Neural cell (in vitro differentiated cells): ENCODE measurements around the gene LRP8.

Experiments
- CTCF ChIP-seq: fragments of 450-650 bp; IDR thresholded peaks from 2 replicates; pipeline ENCODE4 v1.5.1; 2014; ENCODE audit warnings: antibody characterized with exemption, mild to moderate bottlenecking, moderate library complexity; ENCODE audit not compliant: poor library complexity, severe bottlenecking
- EP300 ChIP-seq: fragments of 450-650 bp; conservative IDR thresholded peaks from 2 replicates; pipeline ENCODE4 v1.6.1; 2014; ENCODE audit warnings: antibody characterized with exemption, mild to moderate bottlenecking, moderate library complexity; ENCODE audit not compliant: poor library complexity, severe bottlenecking
- EZH2 ChIP-seq: fragments of 200-600, 300-800 bp; shearing (Covaris generic), sonication (generic); IDR thresholded peaks from 2 replicates; pipeline ENCODE4 v1.6.1; 2014; ENCODE audit warnings: antibody characterized with exemption, low read length, borderline replicate concordance, mild to moderate bottlenecking; ENCODE audit not compliant: insufficient read depth, poor library complexity, severe bottlenecking
- MXI1 ChIP-seq: fragments of 450-650 bp; conservative IDR thresholded peaks from 2 replicates; pipeline ENCODE4 v1.6.1; 2014; ENCODE audit warnings: antibody characterized with exemption, mild to moderate bottlenecking; ENCODE audit not compliant: poor library complexity, severe bottlenecking
- POLR2AphosphoS5 ChIP-seq: IDR thresholded peaks from 2 replicates; pipeline ENCODE4 v1.6.1; 2012
- RAD21 ChIP-seq: fragments of 450-650 bp; conservative IDR thresholded peaks from 2 replicates; pipeline ENCODE4 v1.6.1; 2014; ENCODE audit warnings: antibody characterized with exemption, mild to moderate bottlenecking, moderate library complexity
- REST ChIP-seq: IDR thresholded peaks from 2 replicates; pipeline ENCODE4 v1.6.1; 2012; ENCODE audit warnings: borderline replicate concordance
- SMC3 ChIP-seq: fragments of 450-650 bp; conservative IDR thresholded peaks from 2 replicates; pipeline ENCODE4 v1.6.1; 2014; ENCODE audit warnings: antibody characterized with exemption, mild to moderate bottlenecking, moderate library complexity; ENCODE audit not compliant: poor library complexity
- TAF1 ChIP-seq: IDR thresholded peaks from 2 replicates; pipeline ENCODE4 v1.6.1; 2012; ENCODE audit warnings: low read depth

- TF ChIP-seq CTCF (no peak), EP300 (no peak), RAD21 (no peak), POLR2AphosphoS5 (no peak), REST (no peak), EZH2 (no peak), MXI1 (no peak), TAF1 (no peak), SMC3 (no peak)
Measured at GRCh38 chr1:53262000-53262399, 65.9 kb downstream of the LRP8 start.
